Measurements from ENCODE around the gene SPOCD1.

- TF ChIP-seq CTCF (conservative IDR thresholded peaks at IDR 0.05; ENCODE audit: low read length): no peak
- no peak for TF ChIP-seq EZH2phosphoT487 (IDR thresholded peaks at IDR 0.05; ENCODE audit: borderline replicate concordance)
Observed at GRCh38 chr1:31859719-31860118, 43.9 kb upstream of the SPOCD1 start.
